ENCODE measurements around the gene NPL. TPM values are rescaled to one million over a fixed set of nuclear protein-coding genes. Genes with fewer than 3 reads are reported as not detected.

NPL gene
- total RNA-seq, 1 experiment from 2014 or later = 2.4 TPM

DNA sequence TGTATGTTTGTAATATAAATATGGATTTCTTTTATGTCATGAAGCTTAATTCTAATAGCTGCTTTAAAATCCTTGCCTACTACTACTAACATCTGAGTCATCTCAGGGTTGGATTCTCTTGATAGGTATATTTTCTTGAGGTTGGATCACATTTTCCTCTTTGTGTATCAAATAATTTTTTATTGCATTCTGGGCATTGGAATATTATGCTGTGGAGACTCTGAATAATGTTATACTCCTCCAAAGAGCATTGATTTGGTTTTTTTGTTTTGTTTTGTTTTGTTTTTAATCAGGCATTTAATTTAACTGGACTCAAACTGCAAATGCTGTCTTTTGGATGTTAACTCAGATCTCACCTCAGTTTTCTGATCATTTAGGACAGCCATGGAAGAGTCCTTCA, 57.5 kb downstream of the NPL start:
- Histone ChIP-seq H2AFZ (ENCODE audit: low read length) (no peak overlapping the region), H4K20me1 (ENCODE audit: control insufficient read depth, insufficient read depth, insufficient read length) (no peaks in the 10 kb centered on the region), H3K14ac (ENCODE audit: insufficient read depth, low read length) (no peak overlapping the region), H3K4me1 (ENCODE audit: insufficient read depth, low read length) (no peaks in the 10 kb centered on the region; the same call in 1 of the 2 replicates), H4K91ac (ENCODE audit: insufficient read length, low read depth, low read length) (no peak overlapping the region), H3K9ac (ENCODE audit: extremely low read depth, insufficient read length, low read length) (no peak overlapping the region), H4K8ac (replicated peaks; ENCODE audit: insufficient read length, low read depth, low read length) (no peak overlapping the region), H2AK5ac (ENCODE audit: insufficient read length, low read length) (no peak overlapping the region), H3K79me2 (ENCODE audit: insufficient read depth, low read length) (peaks cover 54% of the 10 kb centered on the region), H2BK20ac (ENCODE audit: low read depth, low read length, poor library complexity, severe bottlenecking) (no peak overlapping the region), H3K4me2 (ENCODE audit: insufficient read depth, insufficient read length, low read length) (no peak overlapping the region), H3K27me3 (ENCODE audit: insufficient read depth, low read length) (no peaks in the 10 kb centered on the region), H3T11ph (ENCODE audit: low read length) (no peak overlapping the region), H3K9me3 (ENCODE audit: control insufficient read depth, low read depth, low read length) (no peaks in the 10 kb centered on the region), H2BK12ac (ENCODE audit: insufficient read length, low read depth, low read length) (no peak overlapping the region), H3K4ac (ENCODE audit: low read depth, low read length) (no peak overlapping the region), H3K23me2 (ENCODE audit: insufficient read length, low read depth, low read length, poor library complexity, severe bottlenecking) (no peaks in the 10 kb centered on the region), H2BK15ac (ENCODE audit: low read depth, low read length) (no peak overlapping the region), H3K27ac (ENCODE audit: insufficient read length, low read depth, low read length) (no peak overlapping the region), H2BK5ac (ENCODE audit: insufficient read length, low read length) (no peak overlapping the region), H3K79me1 (ENCODE audit: insufficient read depth, low read depth, low read length, poor library complexity, severe bottlenecking) (peaks cover 20% of the 10 kb centered on the region), H4K5ac (ENCODE audit: insufficient read length, low read depth, low read length) (no peak overlapping the region), H2BK120ac (ENCODE audit: low read depth, low read length, poor library complexity, severe bottlenecking) (no peak overlapping the region), H3K56ac (ENCODE audit: insufficient read length, low read depth, low read length) (no peak overlapping the region), H3K23ac (ENCODE audit: insufficient read length, low read depth, low read length) (no peak overlapping the region), H3K18ac (ENCODE audit: insufficient read length, low read depth, low read length) (no peak overlapping the region)
- H3K36me3 Mint-ChIP-seq (ENCODE audit: insufficient read depth in 1 of 3, low read depth in 3 of 3) = peaks cover 81 to 99% (median 96%) of the 10 kb centered on the region in 3 experiments; a peak in 6 of 7 replicates
- H3K4me1 Mint-ChIP-seq = peaks cover 24 to 45% of the 10 kb centered on the region in 2 experiments
- peak overlapping the region in 2 of 3 experiments; percentile 5 to 37; a peak in 3 of 7 replicates for H3K27ac Mint-ChIP-seq
- TF ChIP-seq, protein P1, sequence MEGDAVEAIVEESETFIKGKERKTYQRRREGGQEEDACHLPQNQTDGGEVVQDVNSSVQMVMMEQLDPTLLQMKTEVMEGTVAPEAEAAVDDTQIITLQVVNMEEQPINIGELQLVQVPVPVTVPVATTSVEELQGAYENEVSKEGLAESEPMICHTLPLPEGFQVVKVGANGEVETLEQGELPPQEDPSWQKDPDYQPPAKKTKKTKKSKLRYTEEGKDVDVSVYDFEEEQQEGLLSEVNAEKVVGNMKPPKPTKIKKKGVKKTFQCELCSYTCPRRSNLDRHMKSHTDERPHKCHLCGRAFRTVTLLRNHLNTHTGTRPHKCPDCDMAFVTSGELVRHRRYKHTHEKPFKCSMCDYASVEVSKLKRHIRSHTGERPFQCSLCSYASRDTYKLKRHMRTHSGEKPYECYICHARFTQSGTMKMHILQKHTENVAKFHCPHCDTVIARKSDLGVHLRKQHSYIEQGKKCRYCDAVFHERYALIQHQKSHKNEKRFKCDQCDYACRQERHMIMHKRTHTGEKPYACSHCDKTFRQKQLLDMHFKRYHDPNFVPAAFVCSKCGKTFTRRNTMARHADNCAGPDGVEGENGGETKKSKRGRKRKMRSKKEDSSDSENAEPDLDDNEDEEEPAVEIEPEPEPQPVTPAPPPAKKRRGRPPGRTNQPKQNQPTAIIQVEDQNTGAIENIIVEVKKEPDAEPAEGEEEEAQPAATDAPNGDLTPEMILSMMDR (conservative IDR thresholded peaks at IDR 0.05) = no peak
- H3K4me3 Mint-ChIP-seq = no peak overlapping the region
- no peak for DNase-seq
- H3K9me3 Mint-ChIP-seq = no peaks in the 10 kb centered on the region
- no peaks in the 10 kb centered on the region; the same call in 1 of the 2 replicates for H3K27me3 Mint-ChIP-seq (ENCODE audit: low read depth)
